Muscle of leg (tissue), 11 donors: ENCODE measurements around the gene MEGF8. TPM values are rescaled to one million over a fixed set of nuclear protein-coding genes. Genes with fewer than 3 reads are reported as not detected.

ENCODE experiments used
- DNase-seq: peaks from one replicate; pipeline ENCODE4 v3.0.0; 2013
- H3K27ac ChIP-seq: one replicate; pipeline ENCODE4 v1.5.1; 2013; ENCODE audit warnings: mild to moderate bottlenecking, low read length, control low read depth
- H3K27me3 ChIP-seq: one replicate; pipeline ENCODE4 v1.6.1; 2013; ENCODE audit warnings: low read length; ENCODE audit not compliant: control insufficient read depth, insufficient read depth
- H3K36me3 ChIP-seq: one replicate; pipeline ENCODE4 v1.6.1; 2013; ENCODE audit warnings: low read length; ENCODE audit not compliant: control insufficient read depth, insufficient read depth
- H3K4me1 ChIP-seq: one replicate; pipeline ENCODE4 v1.6.1; 2013; ENCODE audit warnings: low read length; ENCODE audit not compliant: control insufficient read depth, insufficient read depth
- H3K4me3 ChIP-seq: one replicate; pipeline ENCODE4 v1.5.1; 2013; ENCODE audit warnings: low read length, control low read depth
- H3K9me3 ChIP-seq: replicated peaks from 2 replicates; pipeline ENCODE4 v1.6.1; 2013; ENCODE audit warnings: low read depth, low read length; ENCODE audit not compliant: control insufficient read depth
- WGBS: methylation state at CpG from one replicate; pipeline ENCODE4 v1.1.5; 2013; ENCODE audit warnings: missing lambda C conversion rate; ENCODE audit not compliant: insufficient coverage; 5-methylcytosine and 5-hydroxymethylcytosine counted together
- polyA plus RNA-seq, 8 donors: library from polyadenylated mRNA; unstranded; fragments of 120-200 nt; gene quantifications; one replicate each; pipeline versions ENCODE4 v1.2.1 to v1.2.3, GENCODE V29; 2013; ENCODE audit warnings: inconsistent platforms in 1 of 8, low replicate concordance in 1 of 8; ENCODE audit not compliant: insufficient read length in 8 of 8, insufficient read depth in 1 of 8
- total RNA-seq: library from RNA; stranded (reverse); fragments of 120-200 nt; gene quantifications from one replicate; pipeline ENCODE4 v1.2.4, GENCODE V29; 2013

MEGF8 gene
- total and polyA plus RNA-seq, 9 donors: 12.6 to 38.9 (median 33.8) TPM

DNA sequence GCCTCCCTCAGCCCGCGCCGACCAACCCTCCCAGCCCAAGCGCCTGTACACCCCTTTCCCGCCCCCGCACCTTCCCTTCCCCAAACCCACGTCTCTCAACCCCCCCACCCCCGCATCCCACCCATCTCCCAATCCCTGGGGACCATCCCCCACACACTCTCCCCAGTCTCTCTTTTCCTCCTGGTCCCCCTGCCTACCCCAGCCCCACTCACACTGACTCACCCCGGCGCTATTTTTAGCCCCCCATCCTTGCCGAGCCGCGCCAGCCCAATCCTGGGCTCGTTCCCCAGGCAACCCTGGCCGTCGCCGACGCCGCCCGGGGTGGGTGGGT is 44.7 kb upstream of the MEGF8 start:
- Histone ChIP-seq H3K36me3 (peaks cover 10% of the 10 kb centered on the region), H3K27ac (peak overlapping the region; percentile 95), H3K27me3 (no peaks in the 10 kb centered on the region), H3K4me1 (peaks cover 78% of the 10 kb centered on the region), H3K9me3 (no peaks in the 10 kb centered on the region), H3K4me3 (peak overlapping the region; percentile 92)
- WGBS: 0% methylated on average over 8 of the region's 20 CpGs
- no peak for DNase-seq

DNA sequence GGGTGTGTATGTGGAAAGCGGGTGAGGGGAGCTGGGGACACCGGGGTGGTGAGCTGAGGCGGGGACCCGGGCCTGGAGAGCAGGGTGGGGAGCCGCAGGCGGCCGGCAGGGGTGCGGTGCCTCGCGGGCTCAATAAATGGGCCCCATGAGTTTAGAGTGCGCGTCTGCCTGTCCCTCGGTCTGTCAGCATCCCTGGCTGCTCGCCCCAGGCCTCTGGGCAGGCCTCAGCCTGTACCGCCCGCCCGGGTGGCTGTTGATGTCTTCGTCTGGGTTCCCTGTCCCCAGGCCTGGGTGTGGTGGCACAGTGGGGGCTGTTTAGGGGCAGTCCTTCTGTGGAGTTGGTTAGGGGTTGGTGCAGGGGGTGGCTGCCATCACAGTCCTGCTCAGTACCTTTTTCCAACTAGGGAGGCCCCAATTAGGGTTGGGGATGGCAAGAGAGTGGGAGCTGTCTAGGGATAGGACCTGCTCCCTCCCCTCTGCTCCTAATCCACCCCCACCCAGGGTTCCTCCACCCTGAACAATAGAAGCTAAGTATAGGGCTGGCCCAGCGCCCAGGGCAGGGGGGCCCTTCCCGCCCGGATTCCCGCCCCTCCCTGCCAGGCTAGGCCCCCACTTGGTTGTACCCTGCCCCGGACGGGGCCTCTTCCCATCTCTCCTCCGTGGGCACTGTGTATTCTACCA is 44.1 kb upstream of the MEGF8 start:
- Histone ChIP-seq H3K27me3 (no peaks in the 10 kb centered on the region), H3K4me3 (peak overlapping the region; percentile 92), H3K36me3 (peaks cover 8% of the 10 kb centered on the region), H3K27ac (peak overlapping the region; percentile 95), H3K9me3 (no peaks in the 10 kb centered on the region), H3K4me1 (peaks cover 79% of the 10 kb centered on the region)
- WGBS: 3% methylated on average over 24 of the region's 25 CpGs
- peak; percentile 75 for DNase-seq

GRCh38 chr19:42281827-42282762 is 43.3 kb upstream of the MEGF8 start:
- 15% methylated on average over 5 of the region's 7 CpGs for WGBS
- H3K4me3 ChIP-seq: peak overlapping the region; percentile 92
- H3K9me3 ChIP-seq: no peaks in the 10 kb centered on the region
- H3K36me3 ChIP-seq: peaks cover 9% of the 10 kb centered on the region
- no peaks in the 10 kb centered on the region for H3K27me3 ChIP-seq
- H3K4me1 ChIP-seq: peaks cover 77% of the 10 kb centered on the region
- peak overlapping the region; percentile 95 for H3K27ac ChIP-seq
- DNase-seq: peak; percentile 72

DNA sequence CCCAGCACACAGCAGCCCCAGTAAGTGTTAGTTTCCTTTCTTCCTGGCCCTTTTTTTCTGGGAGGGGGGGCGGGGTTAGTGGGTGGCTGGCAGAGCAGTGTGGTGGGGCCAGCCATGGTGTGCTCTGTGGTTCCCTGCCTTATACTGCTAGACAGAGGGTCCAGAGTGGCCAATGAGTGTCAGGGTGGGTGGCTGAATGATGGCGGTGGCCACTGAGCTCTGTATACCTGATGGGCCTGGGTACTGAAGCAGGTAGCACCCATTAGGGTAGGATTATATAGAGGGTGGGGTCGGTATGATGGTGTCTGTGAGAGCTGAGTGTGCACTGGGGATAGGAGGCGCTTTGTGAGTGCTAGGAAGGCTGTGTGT is 42.6 kb upstream of the MEGF8 start:
- Histone ChIP-seq H3K4me3 (no peak overlapping the region), H3K27ac (peak overlapping the region; percentile 95), H3K27me3 (no peaks in the 10 kb centered on the region), H3K36me3 (peaks cover 12% of the 10 kb centered on the region), H3K9me3 (no peaks in the 10 kb centered on the region), H3K4me1 (peaks cover 70% of the 10 kb centered on the region)
- DNase-seq: no peak
- 33% methylated on average over 4 of the region's 4 CpGs for WGBS

DNA sequence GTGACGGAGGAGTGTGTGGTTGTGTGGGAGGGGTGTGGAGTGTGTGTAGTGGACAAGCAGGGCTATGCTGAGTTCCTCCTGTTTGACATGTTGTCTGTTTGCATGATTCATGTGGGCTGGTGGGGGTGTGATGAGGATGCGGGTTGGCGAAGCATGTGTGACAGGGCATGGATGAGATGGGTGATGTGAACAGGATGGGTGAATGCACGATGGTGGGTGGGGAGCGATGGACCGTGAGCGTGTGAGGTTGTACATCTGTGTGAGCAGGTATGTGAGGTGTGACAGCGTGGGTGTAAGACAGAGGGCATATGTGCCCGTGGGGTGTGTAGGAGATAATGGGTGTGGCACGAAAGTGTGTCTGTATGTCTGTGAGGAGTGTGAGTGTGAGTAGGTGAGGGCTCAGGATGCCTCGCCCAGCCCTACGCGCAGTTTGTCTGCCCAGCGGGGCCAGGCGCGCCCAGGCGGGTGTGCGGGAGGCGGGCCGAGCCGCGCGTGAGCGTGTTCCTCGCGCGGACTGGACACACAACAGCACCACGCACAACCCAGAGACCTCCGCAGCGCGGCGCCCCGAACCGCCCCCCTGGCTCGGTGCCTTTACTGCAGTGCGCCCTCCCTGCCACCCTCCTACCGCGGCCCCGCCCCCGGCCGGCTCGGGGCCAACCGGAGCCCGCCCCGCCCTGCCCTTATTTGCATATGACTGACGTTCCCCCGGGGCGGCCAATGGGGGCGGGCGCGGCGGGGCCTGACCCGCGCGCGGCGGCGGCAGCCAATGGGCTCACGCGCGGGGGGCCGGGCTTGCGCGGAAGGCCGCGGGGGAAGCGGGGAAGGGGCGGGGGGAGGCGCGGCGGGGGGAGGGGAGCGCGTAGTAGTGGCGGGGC is 42.0 kb upstream of the MEGF8 start:
- peaks cover 64% of the 10 kb centered on the region for H3K4me1 ChIP-seq
- peaks cover 19% of the 10 kb centered on the region for H3K36me3 ChIP-seq
- H3K27me3 ChIP-seq: no peaks in the 10 kb centered on the region
- peak; percentile 99 for DNase-seq
- H3K27ac ChIP-seq: peak overlapping the region; percentile 95
- H3K9me3 ChIP-seq: no peaks in the 10 kb centered on the region
- peak overlapping the region; percentile 40 for H3K4me3 ChIP-seq
- 4% methylated on average over 43 of the region's 74 CpGs for WGBS

DNA sequence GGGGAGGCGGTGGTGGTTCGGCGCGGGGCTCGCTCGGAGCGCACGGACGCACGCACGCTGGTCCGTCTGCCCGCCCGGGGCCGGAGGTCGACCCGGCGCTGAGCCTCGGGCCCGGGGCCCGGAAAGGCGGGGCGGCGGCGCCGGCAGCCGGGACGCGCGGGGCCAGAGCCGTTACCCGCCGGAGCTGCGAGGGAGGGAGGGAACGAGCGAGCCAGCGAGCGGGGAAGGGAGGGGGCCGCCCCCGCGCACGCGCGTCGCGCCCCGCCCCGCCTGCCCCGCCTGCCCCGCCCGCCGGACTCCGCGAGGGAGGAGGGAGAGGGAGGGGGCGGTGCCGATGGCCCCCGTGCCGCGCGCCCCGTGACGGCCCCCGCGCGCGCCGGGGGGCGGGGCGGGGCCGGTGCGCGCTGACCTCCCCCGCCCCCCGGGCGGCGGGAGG is 41.4 kb upstream of the MEGF8 start:
- no peaks in the 10 kb centered on the region for H3K9me3 ChIP-seq
- peaks cover 57% of the 10 kb centered on the region for H3K4me1 ChIP-seq
- DNase-seq: peak; percentile 92
- WGBS: under 1% methylated on average over 52 of the region's 76 CpGs
- no peak overlapping the region for H3K4me3 ChIP-seq
- H3K27me3 ChIP-seq: no peaks in the 10 kb centered on the region
- peaks cover 25% of the 10 kb centered on the region for H3K36me3 ChIP-seq
- no peak overlapping the region for H3K27ac ChIP-seq

DNA sequence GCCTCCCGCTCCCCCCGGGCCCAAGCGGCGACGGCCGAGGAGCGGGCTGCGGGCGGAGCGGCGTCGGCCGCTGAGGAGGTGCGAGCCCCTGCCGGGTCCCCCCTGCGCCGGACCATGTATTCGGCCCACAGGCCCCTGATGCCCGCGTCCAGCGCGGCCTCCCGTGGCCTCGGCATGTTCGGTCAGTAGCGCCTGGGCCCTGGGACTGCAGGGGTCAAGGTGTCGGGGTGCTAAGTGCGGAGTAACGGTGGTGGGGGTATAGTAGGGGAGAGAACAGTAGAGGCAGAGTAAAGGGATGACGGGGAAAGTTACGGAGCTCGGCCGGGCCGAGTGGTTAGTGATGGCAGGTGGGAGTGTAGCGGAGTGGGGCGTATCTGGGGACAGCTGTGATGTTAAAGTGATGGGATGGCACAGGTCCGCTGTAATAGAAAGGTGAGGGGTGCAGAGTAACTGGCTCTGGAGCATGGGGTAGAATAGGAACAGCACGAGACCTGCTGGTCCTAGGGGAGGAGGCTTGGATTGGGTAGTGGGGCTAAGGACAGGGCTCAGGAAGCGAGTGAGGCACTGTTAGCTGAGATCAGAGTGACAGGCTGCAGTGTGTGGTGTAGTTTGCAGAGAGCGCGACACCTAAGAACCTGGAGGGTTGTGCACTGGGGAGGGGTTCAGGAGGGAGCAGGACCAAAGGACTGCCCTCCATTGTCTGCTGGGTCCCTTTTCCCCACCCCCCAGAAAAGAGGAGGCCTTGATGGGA is 40.7 kb upstream of the MEGF8 start:
- WGBS: under 1% methylated on average over 39 of the region's 41 CpGs
- Histone ChIP-seq H3K27ac (peak overlapping the region; percentile 80), H3K27me3 (no peaks in the 10 kb centered on the region), H3K4me3 (peak overlapping the region; percentile 75), H3K4me1 (peaks cover 51% of the 10 kb centered on the region), H3K9me3 (no peaks in the 10 kb centered on the region), H3K36me3 (peaks cover 32% of the 10 kb centered on the region)
- DNase-seq: peak; percentile 51

DNA sequence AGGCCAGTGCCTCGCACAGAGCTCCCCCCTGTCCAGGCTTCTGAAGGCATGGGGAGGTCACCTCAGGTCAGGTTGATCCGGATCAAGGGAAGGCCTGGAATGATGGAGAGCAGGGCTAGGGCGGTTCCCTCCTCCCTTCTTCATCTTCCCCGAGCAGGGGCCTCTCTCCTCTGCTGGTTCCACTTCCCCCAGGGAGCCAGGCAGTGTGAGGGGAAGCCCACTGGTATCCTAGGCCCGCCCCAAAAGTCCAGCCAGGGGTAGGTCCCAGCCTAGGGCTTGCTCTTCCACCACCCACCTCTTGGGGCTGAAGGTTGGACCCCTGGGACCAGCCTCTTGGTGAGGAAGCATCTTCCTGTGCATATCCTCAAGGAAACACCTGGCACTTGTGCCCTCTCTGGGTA is 39.9 kb upstream of the MEGF8 start:
- H3K36me3 ChIP-seq: peaks cover 40% of the 10 kb centered on the region
- H3K27ac ChIP-seq: peak overlapping the region; percentile 80
- peak overlapping the region; percentile 75 for H3K4me3 ChIP-seq
- H3K9me3 ChIP-seq: no peaks in the 10 kb centered on the region
- DNase-seq: peak; percentile 62
- 0% methylated on average over 1 of the region's 5 CpGs for WGBS
- H3K4me1 ChIP-seq: peaks cover 51% of the 10 kb centered on the region
- no peaks in the 10 kb centered on the region for H3K27me3 ChIP-seq

DNA sequence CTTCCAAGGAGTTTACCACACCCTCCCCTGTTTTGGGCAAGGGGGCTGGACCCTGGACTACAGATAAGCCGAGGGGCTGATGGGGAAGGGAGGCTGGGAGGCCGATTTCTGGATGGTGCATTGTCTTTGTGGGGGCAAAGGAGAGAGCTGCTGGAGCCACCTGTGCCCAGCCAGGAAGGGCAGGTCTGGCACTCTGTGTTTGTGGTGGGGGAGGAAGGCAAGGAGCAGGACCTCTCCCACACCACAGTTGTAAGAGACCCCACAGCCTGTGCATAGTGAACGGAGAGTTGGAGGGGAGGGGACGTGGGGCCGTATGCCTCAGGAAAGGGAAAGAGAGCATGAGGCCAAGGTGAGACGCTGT is 39.5 kb upstream of the MEGF8 start:
- Histone ChIP-seq H3K36me3 (peaks cover 44% of the 10 kb centered on the region), H3K27ac (peak overlapping the region; percentile 80), H3K4me3 (peak overlapping the region; percentile 9), H3K27me3 (no peaks in the 10 kb centered on the region), H3K9me3 (no peaks in the 10 kb centered on the region), H3K4me1 (peaks cover 48% of the 10 kb centered on the region)
- WGBS: 5% methylated on average over 3 of the region's 6 CpGs
- no peak for DNase-seq
